Measurements from ENCODE around the gene CST3. TPM values are rescaled to one million over a fixed set of nuclear protein-coding genes. Genes with fewer than 3 reads are reported as not detected.

Gene CST3
- total RNA-seq, 1 experiment from 2014 or later: 82.7 TPM

DNA sequence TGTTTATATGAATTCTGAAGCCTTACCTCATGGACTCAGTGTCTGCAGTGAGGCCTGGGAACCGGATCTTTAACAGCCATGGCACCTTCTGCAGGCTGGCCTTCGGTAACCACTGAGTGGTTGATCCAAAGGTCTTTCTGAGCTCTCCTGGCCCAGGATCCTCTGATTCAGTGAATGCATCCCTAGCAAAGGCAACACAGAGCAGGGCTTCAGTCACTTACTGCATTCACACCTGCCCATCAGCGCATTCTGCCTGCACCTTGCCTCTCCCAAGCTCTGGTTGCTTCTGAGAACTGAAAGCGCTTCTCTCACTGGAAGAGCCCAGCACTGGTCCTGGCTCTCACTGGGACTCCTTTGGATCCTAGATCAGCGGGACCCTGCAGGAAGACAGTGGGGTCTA is 23.6 kb downstream of the CST3 start:
- H3K27ac ChIP-seq (ENCODE audit: low read depth, low read length, poor library complexity, severe bottlenecking): no peak overlapping the region
- no peaks in the 10 kb centered on the region for H3K4me1 ChIP-seq (ENCODE audit: insufficient read depth, low read length, poor library complexity, severe bottlenecking)
- no peak overlapping the region for H3K4me3 ChIP-seq (ENCODE audit: low read depth, low read length, poor library complexity, severe bottlenecking)
- H3K36me3 ChIP-seq (ENCODE audit: insufficient read depth, low read length, poor library complexity, severe bottlenecking): no peaks in the 10 kb centered on the region
- POLR2A ChIA-PET (ENCODE audit: low non-redundant PET): no interaction called here
- no peaks in the 10 kb centered on the region for H3K27me3 ChIP-seq (replicated peaks; ENCODE audit: insufficient read depth, low read depth, low read length, poor library complexity)
- H3K9me3 ChIP-seq (ENCODE audit: low read depth, low read length, poor library complexity, severe bottlenecking): no peaks in the 10 kb centered on the region
- no TSS peak for BruUV-seq (replicated peaks)
- intact Hi-C loops (cut with micrococcal nuclease; ENCODE audit: unreplicated experiment): no loop called here
- CTCF ChIA-PET: no interaction called here
- DNase-seq (ENCODE audit: low spot score): no peak
- TF ChIP-seq EZH2 (IDR thresholded peaks at IDR 0.05; ENCODE audit: borderline replicate concordance, low read depth, low read length, poor library complexity, severe bottlenecking) (no peak), CTCF (conservative IDR thresholded peaks at IDR 0.05; ENCODE audit: low read depth, low read length) (no peak)

- TF ChIP-seq EZH2 (IDR thresholded peaks at IDR 0.05; ENCODE audit: borderline replicate concordance, low read depth, low read length, poor library complexity, severe bottlenecking) (no peak), CTCF (conservative IDR thresholded peaks at IDR 0.05; ENCODE audit: low read depth, low read length) (no peak)
- no peaks in the 10 kb centered on the region for H3K9me3 ChIP-seq (ENCODE audit: low read depth, low read length, poor library complexity, severe bottlenecking)
- intact Hi-C loops (cut with micrococcal nuclease; ENCODE audit: unreplicated experiment): no loop called here
- no peak overlapping the region for H3K27ac ChIP-seq (ENCODE audit: low read depth, low read length, poor library complexity, severe bottlenecking)
- no peak overlapping the region for H3K4me3 ChIP-seq (ENCODE audit: low read depth, low read length, poor library complexity, severe bottlenecking)
- H3K36me3 ChIP-seq (ENCODE audit: insufficient read depth, low read length, poor library complexity, severe bottlenecking): no peaks in the 10 kb centered on the region
- no TSS peak for BruUV-seq (replicated peaks)
- H3K27me3 ChIP-seq (replicated peaks; ENCODE audit: insufficient read depth, low read depth, low read length, poor library complexity): no peaks in the 10 kb centered on the region
- no peaks in the 10 kb centered on the region for H3K4me1 ChIP-seq (ENCODE audit: insufficient read depth, low read length, poor library complexity, severe bottlenecking)
- DNase-seq (ENCODE audit: low spot score): no peak
- CTCF ChIA-PET: no interaction called here
- POLR2A ChIA-PET (ENCODE audit: low non-redundant PET): no interaction called here
Observed at GRCh38 chr20:23613676-23614075, 24.1 kb downstream of the CST3 start.

DNA sequence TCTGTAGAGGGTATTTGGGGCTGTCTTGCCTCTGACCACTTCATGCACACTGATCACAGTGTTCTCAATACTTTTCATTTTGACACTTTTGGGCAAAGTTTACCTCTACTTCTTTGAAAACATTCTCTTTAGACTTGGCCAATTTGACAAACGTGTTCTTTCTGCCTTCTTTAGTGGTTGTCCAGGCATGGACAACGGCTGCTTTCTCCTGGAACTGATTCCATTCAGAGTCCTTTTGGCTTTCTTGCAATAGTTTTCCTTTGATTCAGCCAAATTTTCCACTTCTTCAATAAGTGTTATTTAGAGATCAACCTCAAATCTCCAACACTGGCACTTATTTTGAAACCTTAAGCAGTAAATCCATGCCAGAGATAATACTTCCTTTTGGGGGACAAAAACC is 25.4 kb downstream of the CST3 start:
- intact Hi-C loops (cut with micrococcal nuclease; ENCODE audit: unreplicated experiment): no loop called here
- Histone ChIP-seq H3K4me3 (ENCODE audit: low read depth, low read length, poor library complexity, severe bottlenecking) (no peak overlapping the region), H3K27ac (ENCODE audit: low read depth, low read length, poor library complexity, severe bottlenecking) (no peak overlapping the region), H3K9me3 (ENCODE audit: low read depth, low read length, poor library complexity, severe bottlenecking) (no peaks in the 10 kb centered on the region), H3K36me3 (ENCODE audit: insufficient read depth, low read length, poor library complexity, severe bottlenecking) (no peaks in the 10 kb centered on the region), H3K4me1 (ENCODE audit: insufficient read depth, low read length, poor library complexity, severe bottlenecking) (no peaks in the 10 kb centered on the region), H3K27me3 (replicated peaks; ENCODE audit: insufficient read depth, low read depth, low read length, poor library complexity) (no peaks in the 10 kb centered on the region)
- POLR2A ChIA-PET (ENCODE audit: low non-redundant PET): no interaction called here
- no peak for DNase-seq (ENCODE audit: low spot score)
- no TSS peak for BruUV-seq (replicated peaks)
- CTCF ChIA-PET: no interaction called here
- no peak for TF ChIP-seq CTCF (conservative IDR thresholded peaks at IDR 0.05; ENCODE audit: low read depth, low read length)
- no peak for TF ChIP-seq EZH2 (IDR thresholded peaks at IDR 0.05; ENCODE audit: borderline replicate concordance, low read depth, low read length, poor library complexity, severe bottlenecking)
